ENCODE data around the gene CWC15. TPM values are rescaled to one million over a fixed set of nuclear protein-coding genes. Genes with fewer than 3 reads are reported as not detected.
A peak's percentile ranks its signal among the peaks of the same experiment; 100 is the strongest.
"Not testable (repeated sequence)": the region's sequence is repeated elsewhere in the genome, so short reads cannot be mapped to it uniquely, and the experiment has no call there.

CWC15 gene
- total RNA-seq, 1 experiment from 2014 or later: 39.0 TPM

- no peak for DNase-seq (ENCODE audit: low read depth)
- in situ Hi-C loops (cut with HindIII; ENCODE audit: low pct_unique_long_range_greater_than_20kb, low sequenced_read_pairs): no loop called here
Measured at GRCh38 chr11:94960488-94960887, 12.9 kb downstream of the CWC15 start.

- in situ Hi-C loops (cut with HindIII; ENCODE audit: low pct_unique_long_range_greater_than_20kb, low sequenced_read_pairs): no loop called here
- DNase-seq (ENCODE audit: low read depth): no peak
Measured at GRCh38 chr11:94959179-94959578, 14.2 kb downstream of the CWC15 start.

GRCh38 chr11:94958121-94958696 lies 15.1 kb downstream of the CWC15 start:
- no peak for DNase-seq (ENCODE audit: low read depth)
- in situ Hi-C loops (cut with HindIII; ENCODE audit: low pct_unique_long_range_greater_than_20kb, low sequenced_read_pairs): no loop called here

GRCh38 chr11:94956963-94957362 lies 16.4 kb downstream of the CWC15 start:
- no peak for DNase-seq (ENCODE audit: low read depth)
- in situ Hi-C loops (cut with HindIII; ENCODE audit: low pct_unique_long_range_greater_than_20kb, low sequenced_read_pairs): no loop called here

- in situ Hi-C loops (cut with HindIII; ENCODE audit: low pct_unique_long_range_greater_than_20kb, low sequenced_read_pairs): no loop called here
- DNase-seq (ENCODE audit: low read depth): no peak
Measured at GRCh38 chr11:94954753-94955152, 18.6 kb downstream of the CWC15 start.

- DNase-seq (ENCODE audit: low read depth): peak; percentile 66
- in situ Hi-C loops (cut with HindIII; ENCODE audit: low pct_unique_long_range_greater_than_20kb, low sequenced_read_pairs): no loop called here
Measured at GRCh38 chr11:94948070-94948617, 25.2 kb downstream of the CWC15 start.

- no peak for DNase-seq (ENCODE audit: low read depth)
- in situ Hi-C loops (cut with HindIII; ENCODE audit: low pct_unique_long_range_greater_than_20kb, low sequenced_read_pairs): no loop called here
Measured at GRCh38 chr11:94946812-94947211, 26.5 kb downstream of the CWC15 start.

- in situ Hi-C loops (cut with HindIII; ENCODE audit: low pct_unique_long_range_greater_than_20kb, low sequenced_read_pairs): no loop called here
- DNase-seq (ENCODE audit: low read depth): no peak
Measured at GRCh38 chr11:94941131-94941530, 32.2 kb downstream of the CWC15 start.

GRCh38 chr11:94939346-94939745 lies 34.0 kb downstream of the CWC15 start:
- in situ Hi-C loops (cut with HindIII; ENCODE audit: low pct_unique_long_range_greater_than_20kb, low sequenced_read_pairs): no loop called here
- no peak for DNase-seq (ENCODE audit: low read depth)

GRCh38 chr11:94938095-94939055 lies 35.0 kb downstream of the CWC15 start:
- peak; percentile 14 for DNase-seq (ENCODE audit: low read depth)
- in situ Hi-C loops (cut with HindIII; ENCODE audit: low pct_unique_long_range_greater_than_20kb, low sequenced_read_pairs): no loop called here

GRCh38 chr11:94934846-94935245 lies 38.5 kb downstream of the CWC15 start:
- no peak for DNase-seq (ENCODE audit: low read depth)
- in situ Hi-C loops (cut with HindIII; ENCODE audit: low pct_unique_long_range_greater_than_20kb, low sequenced_read_pairs): no loop called here

- DNase-seq (ENCODE audit: low read depth): no peak
- in situ Hi-C loops (cut with HindIII; ENCODE audit: low pct_unique_long_range_greater_than_20kb, low sequenced_read_pairs): no loop called here
Measured at GRCh38 chr11:94934362-94934761, 39.0 kb downstream of the CWC15 start.

GRCh38 chr11:94933223-94934130 lies 39.9 kb downstream of the CWC15 start:
- peak; percentile 9 for DNase-seq (ENCODE audit: low read depth)
- in situ Hi-C loops (cut with HindIII; ENCODE audit: low pct_unique_long_range_greater_than_20kb, low sequenced_read_pairs): no loop called here

- in situ Hi-C loops (cut with HindIII; ENCODE audit: low pct_unique_long_range_greater_than_20kb, low sequenced_read_pairs): no loop called here
- DNase-seq (ENCODE audit: low read depth): no peak
Measured at GRCh38 chr11:94932503-94932902, 40.9 kb downstream of the CWC15 start.

- DNase-seq (ENCODE audit: low read depth); in situ Hi-C loops (cut with HindIII; ENCODE audit: low pct_unique_long_range_greater_than_20kb, low sequenced_read_pairs): not testable (repeated sequence)
Measured at GRCh38 chr11:94932072-94932471, 41.3 kb downstream of the CWC15 start.

- in situ Hi-C loops (cut with HindIII; ENCODE audit: low pct_unique_long_range_greater_than_20kb, low sequenced_read_pairs): no loop called here
- no peak for DNase-seq (ENCODE audit: low read depth)
Measured at GRCh38 chr11:94928117-94928990, 45.0 kb downstream of the CWC15 start.

- DNase-seq (ENCODE audit: low read depth): no peak
- in situ Hi-C loops (cut with HindIII; ENCODE audit: low pct_unique_long_range_greater_than_20kb, low sequenced_read_pairs): no loop called here
Measured at GRCh38 chr11:94926698-94927237, 46.6 kb downstream of the CWC15 start.

Data from Caki2 (cell line).